Stimulated activated CD4-positive, alpha-beta T cell treated with anti-CD3 and anti-CD28 coated beads, Interleukin-4, amount 100 ng/mL, for 4 hours (primary cell): ENCODE data around the gene TBC1D24.
"Not testable (repeated sequence)": the region's sequence is repeated elsewhere in the genome, so short reads cannot be mapped to it uniquely, and the experiment has no call there.

ENCODE experiments used
- DNase-seq, 2 experiments: peaks; one replicate each; pipeline ENCODE4 v3.0.0-alpha.2; 2020

The TBC1D24 gene

GRCh38 chr16:2474877-2475412 lies at the start of gene TBC1D24:
TSS of gene TBC1D24 (plus strand) at chr16:2475127. CDS start at chr16:2496149, 21,022 bp downstream.
- peak; percentile 74 to 87 for DNase-seq

- DNase-seq, result no peak
Observed at GRCh38 chr16:2425825-2426430, 49.0 kb upstream of the TBC1D24 start.

GRCh38 chr16:2426941-2427361 lies 48.0 kb upstream of the TBC1D24 start:
- no peak for DNase-seq

- DNase-seq, result no peak
Observed at GRCh38 chr16:2427526-2427925, 47.4 kb upstream of the TBC1D24 start.

GRCh38 chr16:2428051-2428783 lies 46.7 kb upstream of the TBC1D24 start:
- DNase-seq, result peak in 1 of 2 experiments; percentile 8

GRCh38 chr16:2428784-2429033 lies 46.2 kb upstream of the TBC1D24 start:
- DNase-seq, result no peak

GRCh38 chr16:2429034-2429770 lies 45.7 kb upstream of the TBC1D24 start, which contains the start of gene CCNF:
TSS of gene CCNF (plus strand) at chr16:2429447. CDS start at chr16:2429482, 35 bp downstream.
- peak; percentile 97 to 98 for DNase-seq

GRCh38 chr16:2429771-2430663 lies 44.9 kb upstream of the TBC1D24 start:
- DNase-seq, result peak in 1 of 2 experiments; percentile 7

GRCh38 chr16:2432286-2432685 lies 42.6 kb upstream of the TBC1D24 start:
- no peak for DNase-seq

- no peak for DNase-seq
Observed at GRCh38 chr16:2432801-2433505, 42.0 kb upstream of the TBC1D24 start.

- DNase-seq, result not testable (repeated sequence)
Observed at GRCh38 chr16:2435236-2435635, 39.7 kb upstream of the TBC1D24 start.

GRCh38 chr16:2436110-2436509 lies 38.8 kb upstream of the TBC1D24 start:
- DNase-seq, result no peak

- no peak for DNase-seq
Observed at GRCh38 chr16:2437032-2437790, 37.7 kb upstream of the TBC1D24 start.

- DNase-seq, result no peak
Observed at GRCh38 chr16:2438121-2438520, 36.8 kb upstream of the TBC1D24 start.

GRCh38 chr16:2439598-2439997 lies 35.3 kb upstream of the TBC1D24 start:
- DNase-seq, result no peak

- DNase-seq, result not testable (repeated sequence)
Observed at GRCh38 chr16:2441143-2441804, 33.7 kb upstream of the TBC1D24 start.

GRCh38 chr16:2443555-2443954 lies 31.4 kb upstream of the TBC1D24 start:
- DNase-seq, result no peak

- no peak for DNase-seq
Observed at GRCh38 chr16:2447920-2448583, 26.9 kb upstream of the TBC1D24 start.

- no peak for DNase-seq
Observed at GRCh38 chr16:2449118-2449517, 25.8 kb upstream of the TBC1D24 start.

- DNase-seq, result no peak
Observed at GRCh38 chr16:2450535-2450934, 24.4 kb upstream of the TBC1D24 start.
